A549 (cell line): ENCODE measurements around the gene KDM8. TPM values are rescaled to one million over a fixed set of nuclear protein-coding genes. Genes with fewer than 3 reads are reported as not detected.

Source experiments
- ATAC-seq, 2 experiments: fragments of 200-7000 bp in 1 of 2; fragments of >200 bp in 1 of 2; cut with Nextera tagmentation in 1 of 2; cut with Tn5 transposase in 1 of 2; 3 replicates each; pipeline versions ENCODE4 v1.8.0 to v1.9.1; 2018 to 2020; ENCODE audit warnings: mild to moderate bottlenecking in 1 of 2, moderate library complexity in 1 of 2
- CTCF ChIA-PET: fragments of 300-600 bp; sonication (Branson Sonifier 250); formaldehyde crosslinking; extraction: SDS; loops from one replicate; lab custom pipeline; 2021; ENCODE audit warnings: antibody characterized with exemption, inconsistent platforms; lab: Yijun Ruan, JAX
- POLR2A ChIA-PET: fragments of 350-600 bp; formaldehyde crosslinking; extraction: SDS; loops from one replicate; lab custom pipeline; 2021; ENCODE audit warnings: antibody characterized with exemption, inconsistent platforms; lab: Yijun Ruan, JAX
- DNase-seq, 2 experiments: peaks; one replicate each; pipeline versions ENCODE4 v3.0.0 to v3.0.0-alpha.2; 2011 to 2016; ENCODE audit warnings: low read depth in 1 of 2, low spot score in 1 of 2
- FAIRE-seq: peaks from 2 replicates; lab custom pipeline; 2011; peaks lifted over from hg19 to GRCh38; lab: Jason Lieb, UNC
- H3K27ac ChIP-seq, 2 experiments: fragments of >200 bp; sonication (Bioruptor Twin); formaldehyde crosslinking; 3 replicates each; pipeline ENCODE4 v1.5.1; 2016 to 2017
- H3K4me1 ChIP-seq: fragments of >200 bp; sonication (Bioruptor Twin); formaldehyde crosslinking; 3 replicates; pipeline ENCODE4 v1.6.1; 2016
- H3K4me2 ChIP-seq: fragments of >200 bp; sonication (Bioruptor Twin); formaldehyde crosslinking; 3 replicates; pipeline ENCODE4 v1.6.1; 2016
- H3K4me3 ChIP-seq: fragments of >200 bp; sonication (Bioruptor Twin); formaldehyde crosslinking; 3 replicates; pipeline ENCODE4 v1.5.1; 2016
- H3K9me3 ChIP-seq: fragments of >200 bp; sonication (Bioruptor Twin); formaldehyde crosslinking; 3 replicates; pipeline ENCODE4 v1.6.1; 2016
- CEBPB ChIP-seq, 2 experiments: fragments of >200 bp in 1 of 2; sonication (Bioruptor Twin) in 1 of 2; formaldehyde crosslinking in 1 of 2; IDR thresholded peaks; 2 replicates each; pipeline ENCODE4 v1.6.1; 2012 to 2016
- FOSL2 ChIP-seq, 2 experiments: fragments of 450-650 bp in 1 of 2; fragments of >200 bp in 1 of 2; sonication (Bioruptor Twin) in 1 of 2; formaldehyde crosslinking; IDR thresholded peaks; 2 replicates each; pipeline versions ENCODE4 v1.5.0 to v1.6.1; 2016 to 2020; ENCODE audit warnings: mild to moderate bottlenecking in 1 of 2, moderate library complexity in 1 of 2
- FOXS1 ChIP-seq: fragments of 250-450 bp; sonication (Bioruptor Pico); IDR thresholded peaks from 2 replicates; pipeline ENCODE4 v1.5.0; 2020; ENCODE audit warnings: mild to moderate bottlenecking, moderate library complexity
- GATA3 ChIP-seq: IDR thresholded peaks from 2 replicates; pipeline ENCODE4 v1.6.1; 2012; ENCODE audit warnings: borderline replicate concordance
- HDAC2 ChIP-seq: fragments of 200-600 bp; sonication (generic); IDR thresholded peaks from 2 replicates; pipeline ENCODE4 v1.6.1; 2016
- HOXB5 ChIP-seq: fragments of 250-450 bp; sonication (Bioruptor Pico); IDR thresholded peaks from 2 replicates; pipeline ENCODE4 v1.5.0; 2020; ENCODE audit warnings: mild to moderate bottlenecking, moderate library complexity
- JUN ChIP-seq, 2 experiments: fragments of >200 bp; sonication (Bioruptor Twin); formaldehyde crosslinking; IDR thresholded peaks; 2 replicates in 1 of 2; 3 replicates in 1 of 2; pipeline ENCODE4 v1.6.1; 2016 to 2017
- MYC ChIP-seq: IDR thresholded peaks from 2 replicates; pipeline ENCODE4 v1.6.1; 2012; ENCODE audit warnings: mild to moderate bottlenecking, inconsistent platforms, low read length, improper control_type of control experiment, borderline replicate concordance
- NPAS2 ChIP-seq: fragments of 250-450 bp; sonication (Bioruptor Pico); IDR thresholded peaks from 2 replicates; pipeline ENCODE4 v1.8.0; 2022; ENCODE audit warnings: mild to moderate bottlenecking, moderate library complexity, borderline replicate concordance
- POLR2A ChIP-seq: IDR thresholded peaks from 2 replicates; pipeline ENCODE4 v1.6.1; 2012; ENCODE audit warnings: mild to moderate bottlenecking, low read length
- POLR2AphosphoS2 ChIP-seq: conservative IDR thresholded peaks from 2 replicates; pipeline ENCODE4 v1.6.1; 2012; ENCODE audit warnings: low read length, improper control_type of control experiment, inconsistent platforms
- RAD21 ChIP-seq, 2 experiments: fragments of >200 bp in 1 of 2; sonication (Bioruptor Twin) in 1 of 2; formaldehyde crosslinking in 1 of 2; IDR thresholded peaks in 1 of 2; conservative IDR thresholded peaks in 1 of 2; 2 replicates in 1 of 2; 3 replicates in 1 of 2; pipeline ENCODE4 v1.6.1; 2012 to 2018; ENCODE audit warnings: inconsistent platforms in 1 of 2
- RARB ChIP-seq: fragments of 250-450 bp; sonication (Bioruptor Pico); IDR thresholded peaks from 2 replicates; pipeline ENCODE4 v1.8.0; 2021; ENCODE audit warnings: mild to moderate bottlenecking, moderate library complexity
- RFX5 ChIP-seq: fragments of 450-650 bp; IDR thresholded peaks from 2 replicates; pipeline ENCODE4 v1.7.1; 2014; ENCODE audit warnings: antibody characterized with exemption, mild to moderate bottlenecking, moderate library complexity
- RNF2 ChIP-seq: fragments of 200-600 bp; sonication (generic); IDR thresholded peaks from 2 replicates; pipeline ENCODE4 v1.6.1; 2016; ENCODE audit warnings: low read depth, mild to moderate bottlenecking, antibody characterized with exemption, moderate library complexity, borderline replicate concordance
- SMC3 ChIP-seq: fragments of >200 bp; sonication (Bioruptor Twin); formaldehyde crosslinking; IDR thresholded peaks from 3 replicates; pipeline ENCODE4 v1.6.1; 2018; ENCODE audit warnings: inconsistent platforms
- SREBF2 ChIP-seq: fragments of 450-650 bp; IDR thresholded peaks from 2 replicates; pipeline ENCODE4 v1.6.1; 2014; ENCODE audit warnings: mild to moderate bottlenecking, moderate library complexity
- ZC3H11A ChIP-seq: fragments of 450-650 bp; IDR thresholded peaks from 2 replicates; pipeline ENCODE4 v1.6.1; 2014; ENCODE audit warnings: antibody characterized with exemption, mild to moderate bottlenecking
- ZNF302 ChIP-seq: fragments of 250-450 bp; sonication (Bioruptor Pico); IDR thresholded peaks from 2 replicates; pipeline ENCODE4 v1.9.0; 2021; ENCODE audit warnings: inconsistent platforms, mild to moderate bottlenecking, moderate library complexity
- WGBS: methylation state at CpG from one replicate; pipeline ENCODE4 v1.1.6; 2017; ENCODE audit errors: missing lambda C conversion rate; 5-methylcytosine and 5-hydroxymethylcytosine counted together
- polyA plus RNA-seq, 4 experiments: library from polyadenylated mRNA; depleted of rRNA in 3 of 4; stranded (reverse); fragments of >200 nt; fragmentation: RNase III in 1 of 4; extraction: RNeasy Plus Mini Kit Qiagen cat#74134 plus additional on column Dnase treatment in 1 of 4; gene quantifications; 2 replicates in 3 of 4; 3 replicates in 1 of 4; pipeline ENCODE4 v1.2.3, GENCODE V29; 2011 to 2017
- TF ChIP-seq, protein P1 (sequence below): fragments of >200 bp; sonication (Bioruptor Twin); formaldehyde crosslinking; IDR thresholded peaks from 3 replicates; pipeline ENCODE4 v1.6.1; 2016
- TF ChIP-seq, protein P2 (sequence below): fragments of >200 bp; sonication (Bioruptor Twin); formaldehyde crosslinking; IDR thresholded peaks from 3 replicates; pipeline ENCODE4 v1.5.1; 2016

Gene KDM8
- polyA plus RNA-seq, 2 of the 4 experiments (the other 2 are of a cell fraction) = 1.6 to 2.3 TPM

DNA sequence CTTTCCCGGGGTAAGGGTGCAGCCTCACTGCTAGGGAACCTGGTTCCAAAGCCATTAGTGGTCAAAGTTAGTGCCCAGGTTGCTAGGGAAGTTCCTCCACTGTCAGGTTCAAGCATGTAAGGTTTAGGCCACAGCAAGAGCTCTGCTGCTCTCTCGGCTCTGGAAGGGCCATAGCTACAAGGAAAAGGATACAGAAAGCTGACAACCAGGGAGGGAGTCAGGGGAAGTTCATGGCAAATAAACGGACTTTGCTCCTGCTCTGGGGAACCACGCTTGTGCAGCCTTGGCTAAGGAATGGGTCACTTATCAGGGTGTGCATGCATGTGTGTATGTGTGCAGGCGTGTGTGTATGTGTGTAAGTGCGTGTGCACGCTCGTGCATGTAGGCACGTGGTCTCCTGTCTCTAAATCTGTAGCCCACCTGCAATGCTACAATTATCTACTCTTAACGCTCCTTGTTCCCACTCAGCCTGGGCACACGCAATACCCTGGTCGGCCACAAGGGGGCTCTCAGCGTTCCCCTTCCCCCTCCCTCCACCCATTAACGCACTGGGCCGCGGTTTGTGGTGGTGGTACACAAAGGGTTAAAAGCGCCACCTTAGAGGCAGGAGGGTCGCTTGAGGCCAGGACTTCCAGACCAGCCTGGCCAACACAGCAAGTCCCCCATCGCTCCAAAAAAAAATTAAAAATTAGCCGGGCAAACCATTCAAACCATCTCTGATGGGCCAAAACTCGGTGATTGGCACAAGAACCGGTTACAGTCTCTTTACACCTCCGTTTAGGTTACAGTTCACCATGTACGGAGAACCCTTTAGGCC is 48.4 kb upstream of the KDM8 start:
- peak overlapping the region; percentile 64 for H3K4me2 ChIP-seq

DNA sequence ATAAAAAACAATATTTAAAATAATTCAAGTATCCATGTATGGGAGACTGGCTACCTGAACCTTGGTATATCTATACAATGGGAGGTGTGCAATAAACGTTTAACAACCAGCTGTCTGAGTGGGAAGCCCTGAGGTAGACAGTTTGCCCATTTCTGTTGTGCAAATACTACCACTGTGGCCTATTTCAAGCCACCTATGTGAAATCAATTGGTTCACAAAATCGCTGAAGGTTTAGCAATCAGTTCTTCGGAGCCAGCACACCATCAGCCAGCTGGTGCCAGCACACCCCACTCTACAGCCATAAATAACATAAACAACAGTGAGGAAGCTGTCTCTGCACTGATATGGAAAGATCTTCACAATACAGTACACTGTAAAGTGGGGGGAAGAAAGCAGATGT is 46.7 kb upstream of the KDM8 start:
- POLR2A ChIA-PET = no interaction called here
- 33% methylated on average over 3 of the region's 3 CpGs for WGBS
- no peak overlapping the region for H3K4me2 ChIP-seq
- CTCF ChIA-PET = interaction anchor here (1.3 to 7.8 kb wide), 8 partner anchors 8 to 303 kb away, joined by 3 to 83 read pairs (median 11); no protein-coding TSS in a partner anchor
- no peak overlapping the region for H3K4me3 ChIP-seq
- H3K9me3 ChIP-seq = peaks cover 3% of the 10 kb centered on the region; the same call in 1 of the 3 replicates
- FAIRE-seq (no peak), ATAC-seq (no peak), DNase-seq (no peak)
- TF ChIP-seq RARB (CRISPR knock-in tag) (no peak), ZNF302 (no peak), POLR2AphosphoS2 (no peak), ZC3H11A (no peak), RFX5 (no peak), RNF2 (no peak), FOSL2 (IDR thresholded peaks at IDR 0.05) (no peak), FOSL2 (CRISPR knock-in tag; IDR thresholded peaks at IDR 0.05) (no peak)
- TF ChIP-seq, protein P1, sequence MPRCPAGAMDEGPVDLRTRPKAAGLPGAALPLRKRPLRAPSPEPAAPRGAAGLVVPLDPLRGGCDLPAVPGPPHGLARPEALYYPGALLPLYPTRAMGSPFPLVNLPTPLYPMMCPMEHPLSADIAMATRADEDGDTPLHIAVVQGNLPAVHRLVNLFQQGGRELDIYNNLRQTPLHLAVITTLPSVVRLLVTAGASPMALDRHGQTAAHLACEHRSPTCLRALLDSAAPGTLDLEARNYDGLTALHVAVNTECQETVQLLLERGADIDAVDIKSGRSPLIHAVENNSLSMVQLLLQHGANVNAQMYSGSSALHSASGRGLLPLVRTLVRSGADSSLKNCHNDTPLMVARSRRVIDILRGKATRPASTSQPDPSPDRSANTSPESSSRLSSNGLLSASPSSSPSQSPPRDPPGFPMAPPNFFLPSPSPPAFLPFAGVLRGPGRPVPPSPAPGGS = no peak
- no peaks in the 10 kb centered on the region for H3K4me1 ChIP-seq
- H3K27ac ChIP-seq = no peak overlapping the region

More for the DNA sequence above, 48.4 kb upstream of the KDM8 start:
- WGBS = 12% methylated on average over 24 of the region's 24 CpGs
- no peak overlapping the region for H3K27ac ChIP-seq
- H3K4me1 ChIP-seq = no peaks in the 10 kb centered on the region
- H3K4me3 ChIP-seq = peak overlapping the region; percentile 17; the same call in 1 of the 3 replicates
- DNase-seq = peak; percentile 31 to 60
- FAIRE-seq = no peak
- no peak for TF ChIP-seq NPAS2
- no peak for TF ChIP-seq RNF2
- TF ChIP-seq GATA3 = no peak
- TF ChIP-seq POLR2A = no peak
- TF ChIP-seq HDAC2 = no peak
- no peak for TF ChIP-seq POLR2AphosphoS2
- TF ChIP-seq HOXB5 (CRISPR knock-in tag) = no peak
- peak; percentile 71 to 72; a peak in 4 of 5 replicates for TF ChIP-seq RAD21 (conservative IDR thresholded peaks at IDR 0.05 in 1 of 2, IDR thresholded peaks at IDR 0.05 in 1 of 2)
- TF ChIP-seq SREBF2 = no peak
- TF ChIP-seq JUN (IDR thresholded peaks at IDR 0.05) = no peak
- TF ChIP-seq, protein P2, sequence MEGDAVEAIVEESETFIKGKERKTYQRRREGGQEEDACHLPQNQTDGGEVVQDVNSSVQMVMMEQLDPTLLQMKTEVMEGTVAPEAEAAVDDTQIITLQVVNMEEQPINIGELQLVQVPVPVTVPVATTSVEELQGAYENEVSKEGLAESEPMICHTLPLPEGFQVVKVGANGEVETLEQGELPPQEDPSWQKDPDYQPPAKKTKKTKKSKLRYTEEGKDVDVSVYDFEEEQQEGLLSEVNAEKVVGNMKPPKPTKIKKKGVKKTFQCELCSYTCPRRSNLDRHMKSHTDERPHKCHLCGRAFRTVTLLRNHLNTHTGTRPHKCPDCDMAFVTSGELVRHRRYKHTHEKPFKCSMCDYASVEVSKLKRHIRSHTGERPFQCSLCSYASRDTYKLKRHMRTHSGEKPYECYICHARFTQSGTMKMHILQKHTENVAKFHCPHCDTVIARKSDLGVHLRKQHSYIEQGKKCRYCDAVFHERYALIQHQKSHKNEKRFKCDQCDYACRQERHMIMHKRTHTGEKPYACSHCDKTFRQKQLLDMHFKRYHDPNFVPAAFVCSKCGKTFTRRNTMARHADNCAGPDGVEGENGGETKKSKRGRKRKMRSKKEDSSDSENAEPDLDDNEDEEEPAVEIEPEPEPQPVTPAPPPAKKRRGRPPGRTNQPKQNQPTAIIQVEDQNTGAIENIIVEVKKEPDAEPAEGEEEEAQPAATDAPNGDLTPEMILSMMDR = peak; percentile 84
- no peak for TF ChIP-seq MYC
- no peak for TF ChIP-seq CEBPB (IDR thresholded peaks at IDR 0.05)
- TF ChIP-seq FOXS1 (CRISPR knock-in tag) = no peak
- TF ChIP-seq SMC3 = peak; percentile 87
- ChIA-PET CTCF (interaction anchor here (0.5 to 7.8 kb wide), 44 partner anchors 8 to 1893 kb away, joined by 3 to 83 read pairs (median 4); partner anchors contain the start of gene KDM8), POLR2A (no interaction called here)
- no peaks in the 10 kb centered on the region for H3K9me3 ChIP-seq
- peak; percentile 68 to 95; a peak in 4 of 6 replicates for ATAC-seq
